Stomach (tissue), 9 donors: ENCODE measurements around the gene GJD4. TPM values are rescaled to one million over a fixed set of nuclear protein-coding genes. Genes with fewer than 3 reads are reported as not detected.

ENCODE experiments used
- DNase-seq, 2 donors: peaks; one replicate each; pipeline versions ENCODE4 v3.0.0 to v3.0.0-alpha.2; 2013 to 2019
- H3K27ac ChIP-seq, 5 donors: fragments of 200-600 bp in 4 of 5; sonication (generic) in 4 of 5; one replicate each; pipeline ENCODE4 v1.5.1; 2013 to 2019; ENCODE audit warnings: mild to moderate bottlenecking in 1 of 5, moderate library complexity in 1 of 5
- H3K27me3 ChIP-seq, 3 donors: fragments of 200-600 bp; sonication (generic); one replicate each; pipeline ENCODE4 v1.5.1; 2017 to 2019; ENCODE audit warnings: mixed run types in 1 of 3
- H3K36me3 ChIP-seq, 4 donors: fragments of 200-600 bp; sonication (generic); 1 replicate in 3 of 4; 2 replicates in 1 of 4; pipeline ENCODE4 v1.5.1; 2016 to 2019
- H3K4me1 ChIP-seq, 4 donors: fragments of 200-600 bp; sonication (generic); one replicate each; pipeline ENCODE4 v1.5.1; 2016 to 2019
- H3K4me3 ChIP-seq, 4 donors: fragments of 200-600 bp; sonication (generic) in 3 of 4; one replicate each; pipeline ENCODE4 v1.5.1; 2016 to 2019; ENCODE audit warnings: mild to moderate bottlenecking in 1 of 4
- H3K9me3 ChIP-seq, 4 donors: fragments of 200-600 bp; sonication (generic); one replicate each; pipeline ENCODE4 v1.5.1; 2016 to 2019
- CTCF ChIP-seq, 7 experiments: fragments of 450-650 bp in 4 of 7; fragments of 200-600 bp in 3 of 7; sonication (generic) in 3 of 7; IDR thresholded peaks; one replicate each; pipeline ENCODE4 v1.5.1; 2016 to 2019; ENCODE audit warnings: antibody characterized with exemption in 7 of 7, control low read depth in 2 of 7, mild to moderate bottlenecking in 1 of 7
- EP300 ChIP-seq: sonication (generic); formaldehyde crosslinking; IDR thresholded peaks from one replicate; pipeline ENCODE4 v1.6.1; 2017; ENCODE audit warnings: antibody characterized with exemption
- POLR2A ChIP-seq, 4 donors: fragments of 450-650 bp; IDR thresholded peaks; one replicate each; pipeline ENCODE4 v1.6.1; 2016; ENCODE audit warnings: antibody characterized with exemption in 4 of 4, control low read depth in 2 of 4, mild to moderate bottlenecking in 1 of 4, moderate library complexity in 1 of 4
- POLR2AphosphoS5 ChIP-seq, 3 donors: sonication (generic); formaldehyde crosslinking; IDR thresholded peaks; one replicate each; pipeline ENCODE4 v1.6.1; 2016; ENCODE audit warnings: antibody characterized with exemption in 3 of 3
- WGBS, 5 donors: extraction: QIAGEN DNeasy Blood & Tissue Kit in 3 of 5; methylation state at CpG; one replicate each; pipeline versions ENCODE4 v1.1.5 to v1.1.7; 2013 to 2018; 5-methylcytosine and 5-hydroxymethylcytosine counted together
- intact Hi-C: fragments of 100-400 bp; cut with DNase I; formaldehyde crosslinking; loops from one replicate; pipeline ENCODE4 v1.15.1; 2023; ENCODE audit warnings: low total_unique reads
- polyA plus RNA-seq, 3 donors: library from polyadenylated mRNA; stranded (reverse); fragments of 200-250 nt; gene quantifications; one replicate each; pipeline ENCODE4 v1.2.3, GENCODE V29; 2013
- total RNA-seq, 5 donors: library from RNA; depleted of rRNA; stranded (reverse); fragments of >200 nt; gene quantifications; one replicate each; pipeline versions ENCODE4 v1.1.0 to v1.2.3, GENCODE V29; 2014 to 2016
- donor health status: healthy with polysubstance abuse.
- donor health status: Bipolar disorder and iron deficiency.
- donor health status: healthy.

The GJD4 gene
- total and polyA plus RNA-seq, 8 donors: not detected

DNA sequence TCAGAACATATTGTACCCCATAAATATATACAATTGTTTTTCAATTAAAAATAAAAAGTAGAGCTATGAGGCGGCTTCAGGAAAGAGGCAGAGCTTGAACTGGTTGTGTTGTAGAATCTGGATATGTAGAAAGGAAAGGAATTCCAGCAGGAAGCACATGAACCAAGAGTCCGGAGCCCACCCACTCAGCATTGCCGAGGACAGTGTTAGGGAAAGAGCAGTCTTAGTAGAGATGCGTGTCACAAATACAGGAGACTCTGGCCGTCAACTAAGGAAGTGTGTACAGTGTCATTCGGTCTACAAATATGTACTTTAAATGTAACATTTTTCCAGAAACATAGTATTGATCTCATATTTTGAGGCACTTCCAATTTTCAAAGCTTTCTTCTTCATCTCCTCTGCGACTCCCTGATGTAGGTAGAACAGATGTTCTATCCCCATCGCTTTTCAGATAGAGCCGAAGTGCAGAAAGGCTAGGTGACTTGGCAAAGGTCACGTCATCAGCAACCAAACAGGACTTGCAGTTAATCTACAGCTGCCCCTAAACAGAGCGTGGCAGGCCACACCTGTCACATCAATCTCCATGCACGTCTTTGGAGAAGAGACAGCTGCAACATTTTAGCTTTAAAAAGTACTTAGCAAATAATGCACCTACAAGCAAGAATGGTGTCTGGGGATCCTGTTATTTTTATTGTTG is 25.3 kb upstream of the GJD4 start:
- TF ChIP-seq EP300 (no peak), POLR2AphosphoS5 (IDR thresholded peaks at IDR 0.05) (no peak), POLR2A (IDR thresholded peaks at IDR 0.05) (no peak)
- intact Hi-C loops: no loop called here
- no peak overlapping the region for H3K27ac ChIP-seq
- WGBS, 5 donors: 53 to 59% (median 59%) methylated on average over 12 of the region's 12 CpGs
- H3K27me3 ChIP-seq: no peaks in the 10 kb centered on the region
- DNase-seq: no peak
- no peaks in the 10 kb centered on the region for H3K9me3 ChIP-seq
- no peaks in the 10 kb centered on the region for H3K4me1 ChIP-seq
- peaks cover 0 to 8% (median 1%) of the 10 kb centered on the region in 4 donors for H3K36me3 ChIP-seq
- no peak overlapping the region for H3K4me3 ChIP-seq

- no peak for DNase-seq
- H3K27ac ChIP-seq: no peak overlapping the region
- no peaks in the 10 kb centered on the region for H3K9me3 ChIP-seq
- whole genome bisulfite sequencing, 5 donors: 76 to 84% (median 80%) methylated on average over 3 of the region's 3 CpGs
- intact Hi-C loops: no loop called here
- H3K4me1 ChIP-seq: no peaks in the 10 kb centered on the region
- peaks cover 0 to 3% (median 0%) of the 10 kb centered on the region in 4 donors for H3K36me3 ChIP-seq
- TF ChIP-seq POLR2AphosphoS5 (IDR thresholded peaks at IDR 0.05) (no peak), EP300 (no peak), CTCF (IDR thresholded peaks at IDR 0.05) (no peak), POLR2A (IDR thresholded peaks at IDR 0.05) (no peak)
- no peak overlapping the region for H3K4me3 ChIP-seq
- H3K27me3 ChIP-seq: no peaks in the 10 kb centered on the region
Observed at GRCh38 chr10:35580423-35580770, 24.7 kb upstream of the GJD4 start.

DNA sequence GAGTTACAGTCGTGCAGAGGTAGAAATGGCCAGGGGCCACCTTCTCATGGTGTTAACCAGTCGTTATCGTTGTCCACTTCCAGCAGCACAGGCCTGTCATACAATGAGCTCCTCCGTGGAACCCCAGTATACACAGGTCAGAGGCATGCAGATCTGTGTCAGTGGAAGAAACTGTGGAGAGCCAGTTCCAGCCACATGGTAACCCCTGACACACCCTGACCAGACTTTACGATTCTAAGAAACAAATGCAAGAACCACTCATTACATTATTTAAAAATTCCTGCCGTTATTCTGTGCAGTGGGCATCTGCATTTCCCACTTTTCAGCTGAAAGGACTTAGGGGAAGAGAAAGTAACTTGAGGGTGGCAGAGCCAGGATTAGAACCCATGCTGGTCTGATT is 23.5 kb upstream of the GJD4 start:
- intact Hi-C loops: no loop called here
- Histone ChIP-seq H3K36me3 (no peaks in the 10 kb centered on the region), H3K27ac (no peak overlapping the region), H3K27me3 (no peaks in the 10 kb centered on the region), H3K9me3 (no peaks in the 10 kb centered on the region), H3K4me1 (peaks cover 0 to 6% (median 0%) of the 10 kb centered on the region in 4 donors), H3K4me3 (no peak overlapping the region)
- no peak for TF ChIP-seq POLR2A (IDR thresholded peaks at IDR 0.05)
- no peak for TF ChIP-seq CTCF (IDR thresholded peaks at IDR 0.05)
- TF ChIP-seq EP300: no peak
- TF ChIP-seq POLR2AphosphoS5 (IDR thresholded peaks at IDR 0.05): no peak
- no peak for DNase-seq
- 76 to 95% (median 89%) methylated on average over 6 of the region's 6 CpGs for WGBS, 5 donors

DNA sequence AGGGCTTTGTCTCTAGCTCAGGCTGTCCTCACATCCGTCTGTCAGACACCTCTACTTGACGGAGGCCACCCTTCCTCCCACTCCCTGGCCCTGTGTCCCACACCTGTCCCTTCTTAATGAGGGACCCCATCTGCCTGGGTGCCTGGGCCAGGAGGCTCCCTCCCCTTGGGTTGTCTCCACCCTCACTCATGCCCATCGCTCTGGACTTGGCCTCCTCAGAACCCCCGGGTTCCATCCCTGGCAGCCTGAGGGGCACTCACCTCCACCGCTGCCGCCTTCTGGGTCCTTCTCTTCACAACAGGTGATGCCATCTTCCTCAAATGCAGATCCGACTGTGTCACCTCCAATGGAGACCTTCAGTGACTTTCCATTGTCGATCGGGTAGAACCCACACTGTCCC is 20.2 kb upstream of the GJD4 start:
- Histone ChIP-seq H3K36me3 (no peaks in the 10 kb centered on the region), H3K4me1 (peaks cover 0 to 6% (median 0%) of the 10 kb centered on the region in 4 donors), H3K9me3 (no peaks in the 10 kb centered on the region), H3K27me3 (peaks cover 0 to 3% (median 0%) of the 10 kb centered on the region in 3 donors), H3K27ac (no peak overlapping the region), H3K4me3 (no peak overlapping the region)
- intact Hi-C loops: no loop called here
- DNase-seq: no peak
- TF ChIP-seq POLR2AphosphoS5 (IDR thresholded peaks at IDR 0.05) (no peak), POLR2A (IDR thresholded peaks at IDR 0.05) (no peak), CTCF (IDR thresholded peaks at IDR 0.05) (no peak), EP300 (no peak)
- WGBS, 5 donors: 94 to 98% (median 96%) methylated on average over 9 of the region's 9 CpGs

GRCh38 chr10:35585356-35585755 is 19.8 kb upstream of the GJD4 start:
- WGBS, 5 donors: 90 to 93% (median 92%) methylated on average over 11 of the region's 11 CpGs
- no peak overlapping the region for H3K27ac ChIP-seq
- peaks cover 0 to 2% (median under 1%) of the 10 kb centered on the region in 4 donors for H3K9me3 ChIP-seq
- no peaks in the 10 kb centered on the region for H3K36me3 ChIP-seq
- peaks cover 0 to 4% (median 0%) of the 10 kb centered on the region in 3 donors for H3K27me3 ChIP-seq
- no peak overlapping the region for H3K4me3 ChIP-seq
- TF ChIP-seq CTCF (IDR thresholded peaks at IDR 0.05) (no peak), POLR2A (IDR thresholded peaks at IDR 0.05) (no peak), EP300 (no peak), POLR2AphosphoS5 (IDR thresholded peaks at IDR 0.05) (no peak)
- intact Hi-C loops: no loop called here
- peaks cover 0 to 6% (median 0%) of the 10 kb centered on the region in 4 donors for H3K4me1 ChIP-seq
- DNase-seq: no peak
